Stimulated activated CD4-positive, alpha-beta T cell treated with anti-CD3 and anti-CD28 coated beads, Interleukin-12 subunit alpha, Interleukin-12 subunit beta, amount 100 ng/mL, for 24 hours (primary cell): ENCODE results near the gene CEP152.
"Not testable (repeated sequence)": the region's sequence is repeated elsewhere in the genome, so short reads cannot be mapped to it uniquely, and the experiment has no call there.

Experiments
- DNase-seq, 2 experiments: peaks; one replicate each; pipeline ENCODE4 v3.0.0-alpha.2; 2020; ENCODE audit warnings: low read depth in 2 of 2

The CEP152 gene

DNA sequence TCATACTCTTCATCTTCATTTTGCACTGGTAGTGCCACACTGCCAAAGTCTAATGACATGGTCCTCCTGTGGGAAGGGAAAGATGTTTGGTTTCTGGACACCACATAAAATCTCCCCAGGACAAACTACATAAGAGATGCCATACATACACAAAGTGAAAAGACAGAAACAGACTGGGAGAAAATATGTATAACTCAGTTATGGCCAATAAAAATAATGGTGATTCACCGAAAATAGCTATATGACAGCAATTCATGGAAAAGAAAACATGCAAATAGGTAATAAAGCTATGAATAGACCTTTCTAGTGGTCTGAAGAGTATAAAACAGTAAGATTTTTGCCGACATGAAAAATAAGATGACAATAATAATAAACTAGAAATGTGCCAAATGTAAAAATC, 5.3 kb downstream of the CEP152 start:
- DNase-seq: no peak

DNA sequence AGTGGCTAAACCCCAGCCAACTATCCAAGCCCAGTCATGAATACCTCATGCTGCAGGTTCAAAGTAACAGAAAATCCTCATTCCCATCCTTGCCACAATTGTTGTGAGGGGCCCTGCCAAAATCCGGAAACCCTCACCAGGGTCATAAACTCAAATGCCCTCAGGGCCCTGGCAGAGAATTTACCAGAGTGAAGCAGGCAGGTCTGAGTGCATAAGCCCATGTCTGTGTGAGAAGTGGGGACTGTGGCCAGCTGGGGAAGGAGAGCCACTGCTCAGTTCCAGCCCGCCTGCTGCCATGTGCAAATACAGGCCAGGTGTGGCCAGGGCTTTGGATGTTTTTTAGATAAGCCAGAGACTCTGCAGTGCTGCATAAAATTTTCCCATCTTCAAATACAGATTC, 7.0 kb downstream of the CEP152 start:
- no peak for DNase-seq

DNA sequence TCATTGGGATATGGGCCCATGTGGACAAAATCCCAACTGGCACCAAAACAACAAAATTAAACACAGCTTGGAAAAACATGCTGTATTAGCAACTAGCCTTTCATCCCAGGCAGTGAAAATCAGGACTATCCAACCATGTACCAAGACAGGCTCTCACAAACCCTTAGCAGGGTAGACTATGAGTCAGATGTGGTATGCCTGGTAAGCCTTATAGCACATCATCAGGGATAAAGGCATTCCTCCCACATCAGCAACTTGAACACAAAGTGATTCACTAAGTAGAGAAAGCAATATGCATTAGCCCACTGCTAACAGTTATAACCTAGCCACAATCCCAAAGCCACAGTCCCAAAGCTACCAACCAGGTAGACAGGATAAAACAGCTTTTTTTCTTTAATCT, 8.0 kb downstream of the CEP152 start:
- DNase-seq: no peak

DNA sequence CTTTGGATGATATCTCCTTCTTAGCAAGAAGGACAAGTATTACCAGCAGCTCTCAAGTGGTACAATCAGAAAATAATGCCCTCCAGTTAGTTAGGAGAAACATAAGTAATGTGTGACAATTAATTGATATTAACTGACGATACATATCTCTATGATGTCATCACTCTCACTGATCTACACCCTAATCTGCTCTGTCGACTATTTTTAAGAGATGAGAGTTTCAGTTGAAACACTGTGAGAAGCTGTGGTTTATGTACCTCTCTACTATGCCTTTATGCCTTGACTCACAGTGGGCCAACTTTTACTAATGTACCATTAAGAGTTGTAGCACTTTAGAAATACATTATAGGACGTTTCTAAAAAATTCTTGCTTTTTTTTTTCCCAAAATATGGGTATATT, 8.6 kb downstream of the CEP152 start:
- no peak for DNase-seq

DNA sequence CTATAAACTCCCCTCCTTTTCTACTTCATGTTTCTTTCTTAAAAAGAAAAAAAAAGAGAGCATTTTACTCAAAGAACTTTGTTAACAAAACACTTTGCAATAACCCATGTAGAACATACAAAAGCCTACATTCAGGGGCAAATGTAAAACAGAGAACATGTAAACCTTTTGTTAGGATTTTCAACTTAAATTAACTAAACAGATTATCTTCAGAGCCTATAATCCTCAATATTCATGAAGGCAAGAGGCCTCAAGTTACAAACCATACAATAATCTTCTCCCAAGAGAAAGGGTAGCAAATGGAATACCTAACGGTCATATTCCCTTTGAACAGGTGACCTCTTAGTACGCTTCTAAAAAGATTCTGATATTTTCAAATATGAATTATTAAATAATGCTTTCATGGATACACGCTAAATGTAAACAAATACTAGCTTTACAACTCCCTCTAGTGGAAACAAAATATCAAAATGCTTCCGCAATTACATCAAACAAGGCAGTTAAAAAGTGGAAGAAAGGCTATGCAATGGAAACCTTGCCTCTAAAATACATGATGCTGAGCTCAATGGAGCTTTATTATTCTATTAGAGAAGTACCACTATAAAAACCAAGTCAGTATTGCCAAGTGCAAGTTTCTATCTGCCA, 9.9 kb downstream of the CEP152 start:
- DNase-seq: no peak

DNA sequence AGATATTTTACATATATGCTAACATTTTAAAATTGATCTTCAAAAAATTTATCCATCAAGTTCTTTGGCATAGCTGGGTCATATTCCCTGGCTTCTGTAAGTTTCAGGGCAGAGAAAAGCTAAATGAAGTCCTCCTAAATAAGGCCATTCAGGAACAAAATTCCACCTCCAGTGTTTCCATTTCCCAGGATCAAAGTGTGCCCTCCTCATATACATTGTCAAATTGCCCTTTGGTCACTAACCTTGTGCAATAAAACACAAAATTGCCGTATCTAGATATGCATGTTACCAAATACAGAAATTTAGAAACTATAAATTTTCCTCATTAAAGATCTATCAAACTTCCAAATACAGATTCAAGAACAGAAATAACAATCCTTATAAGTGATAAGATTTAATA, 10.6 kb downstream of the CEP152 start:
- DNase-seq: no peak

DNA sequence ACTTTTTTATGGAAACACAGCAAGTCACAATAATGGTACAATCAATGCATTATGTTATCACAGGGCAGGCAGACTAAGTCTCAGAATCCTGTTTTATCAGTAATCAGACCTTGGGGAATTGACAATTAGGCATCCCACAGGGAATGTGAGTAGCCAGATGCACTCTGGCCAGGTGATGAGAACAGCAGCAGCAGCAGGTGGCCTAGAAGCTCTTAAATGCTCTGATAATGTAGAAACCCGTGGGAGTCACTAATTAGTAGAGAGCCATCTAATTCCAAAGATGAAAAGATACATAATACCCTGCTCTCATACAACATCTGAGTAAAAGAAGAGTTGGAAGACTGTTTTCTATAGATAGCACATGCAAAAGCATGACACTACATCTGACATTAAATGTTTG, 12.6 kb downstream of the CEP152 start:
- no peak for DNase-seq

DNA sequence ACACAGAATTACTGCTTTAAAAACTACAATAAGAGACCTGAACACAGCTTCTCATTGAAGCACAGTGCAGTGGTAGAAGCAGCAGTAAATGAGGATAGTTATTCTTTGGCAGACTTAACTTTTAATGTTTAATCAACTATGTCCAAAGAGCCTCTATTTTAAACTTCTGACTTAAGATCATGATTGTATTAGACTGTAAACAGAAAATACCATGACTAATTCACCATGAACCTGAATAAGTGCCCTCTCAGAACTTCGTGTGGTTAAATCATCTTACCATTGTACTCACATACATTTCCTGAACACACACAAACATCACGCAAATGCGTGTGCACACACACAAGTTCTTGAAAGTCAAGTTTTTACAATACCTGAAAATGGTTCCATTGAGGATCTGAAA, 13.9 kb downstream of the CEP152 start:
- DNase-seq: no peak

DNA sequence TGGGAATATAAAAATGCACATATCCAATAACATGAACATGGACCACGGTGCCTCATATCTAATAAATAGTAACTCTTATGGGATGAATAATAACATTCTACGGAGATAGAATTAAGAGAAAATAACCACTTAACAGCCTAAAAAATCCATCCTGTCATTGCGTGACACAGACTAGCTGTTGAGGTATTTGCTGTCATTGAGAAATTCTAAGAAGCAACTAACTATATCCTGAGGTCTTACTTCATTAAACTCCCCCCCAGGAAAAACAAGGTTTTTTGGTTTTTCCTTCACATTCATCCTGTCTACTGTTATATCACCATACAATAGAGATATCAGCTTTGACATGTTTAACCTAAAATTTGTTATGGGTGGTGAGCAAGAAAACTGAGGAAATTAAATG, 14.3 kb downstream of the CEP152 start:
- no peak for DNase-seq

DNA sequence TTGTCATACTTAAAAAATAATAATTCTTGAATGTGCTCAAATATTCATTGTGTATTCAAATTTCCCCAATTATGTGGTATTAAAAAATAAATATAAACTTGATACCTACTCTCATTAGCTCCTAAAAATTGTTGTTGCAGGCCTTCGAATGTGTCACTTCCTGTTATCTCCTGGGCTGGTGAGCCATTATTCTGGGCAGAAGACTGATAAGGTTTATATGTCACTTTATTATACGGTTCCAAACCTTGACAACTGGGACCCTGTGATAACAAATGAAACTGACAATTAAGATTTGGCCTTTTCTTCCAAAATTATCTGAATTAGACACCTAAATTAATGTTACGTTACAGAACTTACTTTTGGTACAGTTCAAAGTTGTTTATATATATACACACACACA, 15.0 kb downstream of the CEP152 start:
- no peak for DNase-seq

DNA sequence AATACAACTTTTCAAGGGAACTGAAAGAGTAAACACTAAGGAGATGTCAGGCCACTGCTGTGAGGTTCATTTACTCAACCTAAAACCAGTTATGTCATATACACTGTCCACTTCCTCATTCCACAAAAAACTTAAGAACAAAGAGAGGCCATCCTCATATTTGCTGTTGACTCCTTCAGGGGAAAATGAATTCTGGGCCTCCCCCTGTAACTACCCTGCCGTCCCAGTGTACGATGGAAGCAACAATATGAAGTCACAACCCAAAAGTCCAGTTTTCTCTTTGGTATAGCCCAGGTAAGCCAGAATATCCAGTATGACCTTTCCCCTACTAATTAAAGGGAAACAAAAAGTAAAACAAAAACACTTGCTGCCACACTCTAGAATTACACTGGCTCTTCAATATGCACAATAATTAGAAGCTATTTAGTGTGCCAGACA, 16.2 kb downstream of the CEP152 start:
- DNase-seq: no peak

DNA sequence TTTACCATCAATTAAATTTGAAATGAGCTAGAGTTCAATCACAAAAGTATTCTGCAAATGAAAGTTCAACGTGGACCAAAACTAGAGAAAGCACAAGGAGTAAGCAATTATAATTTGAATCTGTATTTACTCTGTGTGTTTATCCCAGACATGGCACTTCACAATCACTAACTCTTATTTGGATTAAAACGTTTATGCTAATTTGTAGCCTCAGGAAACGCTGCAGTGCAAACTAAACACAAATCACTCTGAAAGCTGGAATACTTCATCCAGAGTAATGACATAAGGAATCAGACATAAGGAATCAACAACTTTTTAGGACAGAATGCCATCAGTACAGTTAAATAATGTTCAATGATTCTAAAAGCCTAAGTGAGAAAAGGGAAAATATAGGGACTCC, 18.5 kb downstream of the CEP152 start:
- no peak for DNase-seq

DNA sequence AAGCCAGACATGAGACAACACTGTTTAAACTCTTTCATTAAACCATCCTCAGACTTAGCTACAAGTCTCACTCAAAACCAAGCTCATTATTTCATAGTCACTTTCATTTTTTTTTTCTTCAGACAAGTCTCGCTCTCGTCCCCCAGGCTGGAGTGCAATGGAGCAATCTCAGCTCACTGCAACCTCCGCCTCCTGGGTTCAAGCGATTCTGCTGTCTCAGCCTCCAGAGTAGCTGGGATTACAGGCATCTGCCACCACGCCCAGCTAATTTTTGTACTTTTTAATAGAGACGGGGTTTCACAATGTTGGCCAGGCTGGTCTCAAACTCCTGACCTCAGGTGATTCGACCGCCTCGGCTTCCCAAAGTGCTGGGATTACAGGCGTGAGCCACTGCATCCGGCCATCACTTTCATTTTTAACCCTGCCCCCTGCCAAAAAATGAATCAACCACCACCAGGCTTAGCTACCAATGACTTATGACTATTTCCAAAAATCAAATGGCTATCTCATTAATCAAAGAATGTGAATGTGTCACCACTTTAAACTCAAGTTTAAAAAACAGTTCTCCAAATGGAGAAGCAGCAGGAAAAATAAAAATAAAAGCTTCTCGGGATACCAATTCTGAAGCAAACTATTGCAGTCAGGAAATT, 20.3 kb downstream of the CEP152 start:
- not testable (repeated sequence) for DNase-seq

DNA sequence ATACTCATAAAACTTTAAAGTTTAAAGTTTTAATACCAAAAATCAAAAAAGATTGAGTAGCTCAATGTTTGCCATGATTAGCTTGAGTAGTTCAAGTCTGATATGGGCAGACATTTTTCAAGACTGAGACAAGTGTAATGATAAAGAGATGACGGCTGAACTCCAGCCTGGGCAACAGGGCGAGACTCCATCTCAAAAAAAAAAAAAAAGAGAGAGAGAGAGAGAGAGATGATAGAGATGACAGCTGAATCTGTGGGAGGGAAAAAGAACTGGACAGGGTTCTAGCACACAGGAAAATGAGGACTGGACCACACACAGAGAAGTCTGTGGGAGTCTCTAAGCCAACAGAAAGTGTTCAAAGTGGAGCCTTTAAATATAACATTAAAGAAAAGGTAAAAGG, 25.2 kb downstream of the CEP152 start:
- no peak for DNase-seq

DNA sequence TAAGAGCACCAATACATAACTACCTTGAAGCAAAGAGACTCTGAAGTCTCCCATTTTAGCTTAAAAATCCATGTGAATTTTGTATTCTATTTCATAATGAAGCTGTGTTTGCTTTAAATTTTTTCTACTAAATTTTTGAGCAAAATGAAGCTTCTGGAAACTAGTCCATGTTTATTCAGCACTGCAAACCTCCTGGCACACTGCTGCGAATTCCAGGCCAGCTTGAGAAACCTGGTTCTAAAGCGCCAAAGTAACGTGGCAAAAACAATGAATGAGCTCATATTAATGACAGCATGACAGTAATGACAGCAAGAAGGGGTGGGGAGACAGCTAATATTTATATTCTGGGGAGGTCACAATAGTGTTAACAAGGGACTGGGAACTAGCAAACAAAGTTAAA, 25.7 kb downstream of the CEP152 start:
- no peak for DNase-seq

DNA sequence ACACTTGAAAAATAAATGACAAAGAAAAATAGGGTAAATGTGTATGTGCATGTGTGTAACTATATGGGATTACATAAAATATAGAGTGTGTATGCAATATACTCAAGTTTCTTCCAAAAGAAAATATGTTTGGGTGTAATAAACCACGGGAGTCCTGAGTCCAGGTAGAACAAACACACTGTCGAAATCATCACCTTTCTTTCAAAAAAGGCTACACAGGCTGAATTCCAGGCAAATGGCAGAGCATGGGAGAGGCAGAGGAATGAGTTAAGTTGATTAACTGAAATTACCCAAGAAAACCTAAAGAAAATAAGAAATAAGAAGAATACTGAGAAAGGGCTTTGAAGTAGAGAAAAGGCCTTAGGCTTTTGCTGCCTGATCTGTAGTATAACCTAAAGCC, 26.1 kb downstream of the CEP152 start:
- no peak for DNase-seq

DNA sequence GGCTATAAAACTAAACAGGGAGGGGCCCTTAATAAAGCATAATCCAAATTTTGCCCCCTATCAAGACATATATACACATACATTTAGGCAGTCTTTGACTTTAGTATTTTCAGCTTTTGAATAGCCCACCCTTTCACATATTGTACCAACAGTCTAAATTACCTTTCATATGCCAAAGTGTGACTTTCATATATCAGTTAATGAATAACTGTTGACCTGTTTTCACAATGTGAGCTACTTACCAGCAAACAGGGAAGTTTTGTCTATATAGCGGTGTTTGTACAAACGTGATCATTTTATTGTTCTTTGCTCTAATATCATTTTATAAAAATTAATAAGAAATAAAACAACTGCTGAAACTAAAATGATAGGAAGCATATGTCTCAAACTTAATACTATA, 28.0 kb downstream of the CEP152 start:
- DNase-seq: no peak

DNA sequence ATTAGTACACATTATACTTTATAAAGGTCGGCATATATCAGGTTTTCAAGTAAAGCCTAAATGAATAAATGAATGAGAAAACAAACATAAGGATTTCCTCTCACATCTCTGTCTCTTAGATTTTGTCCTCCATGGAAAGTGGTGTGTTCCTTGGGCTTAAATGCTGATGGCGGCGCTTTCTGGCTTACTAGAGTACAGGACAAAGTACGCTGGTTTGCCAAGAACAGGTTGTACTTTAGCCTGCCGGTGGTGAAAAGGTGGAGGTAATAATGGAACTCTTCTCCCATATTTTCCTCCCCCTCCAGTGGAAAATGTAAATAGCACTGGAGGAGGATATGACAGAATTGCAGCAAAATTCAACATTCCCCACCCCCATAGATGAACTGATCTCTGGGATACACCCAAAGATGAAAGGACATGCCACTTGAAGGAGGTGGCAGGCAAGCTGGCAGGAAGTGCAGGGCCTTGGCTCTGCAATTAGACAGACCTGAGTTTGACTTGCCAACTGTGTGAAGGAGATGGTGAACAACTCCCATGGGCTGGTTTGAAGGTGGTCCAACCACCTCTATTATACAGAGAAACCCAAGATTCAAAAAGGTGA, 29.3 kb downstream of the CEP152 start:
- DNase-seq: no peak

DNA sequence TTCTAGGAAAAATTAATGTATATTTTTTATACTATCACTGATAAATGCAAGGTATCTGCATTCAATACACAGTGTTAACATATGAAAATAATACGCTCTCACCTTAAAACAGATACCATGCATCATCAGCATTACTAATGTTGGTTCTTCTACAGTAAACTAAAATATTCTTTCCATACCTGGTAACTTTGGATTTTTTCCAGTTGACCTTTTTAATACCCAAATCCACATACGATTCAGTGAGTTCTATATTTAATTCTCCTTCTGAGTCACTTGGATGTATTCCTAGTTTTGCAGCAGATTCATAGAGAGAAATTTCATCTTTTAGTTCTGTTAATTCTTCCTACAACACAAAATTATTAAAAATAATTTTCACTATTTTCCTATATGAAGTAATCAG, 29.9 kb downstream of the CEP152 start:
- no peak for DNase-seq

DNA sequence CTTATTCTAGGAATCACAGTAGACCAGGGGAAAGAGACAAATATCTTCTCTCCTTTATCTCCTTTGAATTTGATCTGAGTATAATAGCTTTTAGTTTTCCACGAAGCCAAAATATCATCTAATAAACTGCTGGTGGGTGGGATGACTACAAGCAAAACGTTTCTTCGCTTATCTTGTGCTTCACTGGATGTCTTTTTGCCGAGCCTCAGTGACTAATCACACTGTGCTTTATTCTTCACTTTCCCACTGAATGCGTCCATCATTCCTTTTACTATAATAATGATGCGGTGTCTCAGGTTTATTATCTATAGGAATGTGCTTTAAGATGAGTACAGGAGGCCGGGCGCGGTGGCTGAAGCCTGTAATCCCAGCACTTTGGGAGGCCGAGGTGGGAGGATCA, 32.5 kb downstream of the CEP152 start:
- no peak for DNase-seq

DNA sequence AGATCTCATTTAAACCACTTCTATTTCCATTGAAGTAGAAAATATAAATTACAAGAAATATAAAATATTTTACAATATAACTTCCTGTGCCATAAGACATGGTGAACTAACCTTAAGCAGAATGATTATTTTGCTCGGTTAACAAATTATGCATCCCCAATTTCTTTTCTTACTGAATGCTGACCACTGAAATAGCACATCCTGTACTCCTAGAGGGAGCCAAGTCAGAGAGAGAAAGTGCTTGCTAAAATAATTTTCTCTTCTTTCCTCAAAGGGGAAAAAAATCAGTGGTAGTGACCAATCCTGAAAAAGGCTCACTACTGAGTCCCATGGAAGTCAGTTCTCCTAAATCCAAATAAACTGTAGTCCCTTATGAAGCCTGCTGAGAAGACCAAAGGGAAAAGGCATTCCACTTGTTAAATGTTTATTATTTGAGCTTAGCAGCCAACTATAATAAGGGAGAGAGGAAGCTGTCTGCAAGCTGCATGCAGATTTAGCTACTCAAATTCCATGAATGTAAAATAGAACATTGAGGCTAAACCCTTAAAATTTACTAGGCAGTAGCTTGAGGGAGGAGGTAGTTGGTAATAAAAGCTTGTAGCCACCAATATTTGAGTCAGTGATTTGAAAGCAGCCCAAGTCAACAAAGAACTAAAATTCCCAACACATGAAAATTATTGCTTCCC, 33.1 kb downstream of the CEP152 start:
- DNase-seq: no peak

DNA sequence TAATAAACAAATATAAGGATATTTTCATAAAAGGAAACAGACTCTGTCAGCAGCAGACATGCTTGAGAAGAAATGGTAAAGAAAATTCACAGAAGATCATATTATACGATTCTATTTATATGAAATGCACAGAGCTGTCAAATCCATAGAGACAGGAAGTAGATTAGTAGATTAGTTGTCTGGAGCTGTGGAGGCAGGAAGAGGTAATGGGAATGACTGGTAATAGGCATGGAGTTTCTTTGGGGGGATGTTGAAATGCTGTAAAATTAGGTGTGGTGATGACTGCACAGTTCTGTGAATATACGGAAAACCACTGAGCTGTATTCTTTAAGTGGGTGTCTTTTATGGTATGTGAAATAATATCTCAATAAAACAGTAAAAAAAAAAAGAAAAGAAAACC, 35.3 kb downstream of the CEP152 start:
- DNase-seq: no peak

DNA sequence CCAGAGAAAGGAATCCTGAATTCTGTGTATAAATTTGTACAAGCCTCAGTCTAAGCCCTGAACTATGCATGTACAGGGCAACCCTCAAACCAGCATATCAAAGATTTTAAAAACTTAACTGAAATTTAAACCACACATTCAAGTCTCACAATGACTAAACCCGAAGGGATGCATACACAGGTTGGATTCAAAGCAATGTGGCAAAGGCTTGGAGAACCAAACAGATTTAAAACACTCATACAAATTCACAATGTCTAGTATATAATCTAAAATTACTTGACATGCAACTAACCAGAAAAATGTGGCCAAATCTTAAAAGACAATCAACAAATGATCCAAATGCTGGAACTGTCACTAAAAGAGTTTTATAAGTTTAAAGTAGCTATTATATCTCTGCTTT, 36.4 kb downstream of the CEP152 start:
- DNase-seq: no peak
